Measurements from ENCODE around the gene HTRA1.

HTRA1 gene

DNA sequence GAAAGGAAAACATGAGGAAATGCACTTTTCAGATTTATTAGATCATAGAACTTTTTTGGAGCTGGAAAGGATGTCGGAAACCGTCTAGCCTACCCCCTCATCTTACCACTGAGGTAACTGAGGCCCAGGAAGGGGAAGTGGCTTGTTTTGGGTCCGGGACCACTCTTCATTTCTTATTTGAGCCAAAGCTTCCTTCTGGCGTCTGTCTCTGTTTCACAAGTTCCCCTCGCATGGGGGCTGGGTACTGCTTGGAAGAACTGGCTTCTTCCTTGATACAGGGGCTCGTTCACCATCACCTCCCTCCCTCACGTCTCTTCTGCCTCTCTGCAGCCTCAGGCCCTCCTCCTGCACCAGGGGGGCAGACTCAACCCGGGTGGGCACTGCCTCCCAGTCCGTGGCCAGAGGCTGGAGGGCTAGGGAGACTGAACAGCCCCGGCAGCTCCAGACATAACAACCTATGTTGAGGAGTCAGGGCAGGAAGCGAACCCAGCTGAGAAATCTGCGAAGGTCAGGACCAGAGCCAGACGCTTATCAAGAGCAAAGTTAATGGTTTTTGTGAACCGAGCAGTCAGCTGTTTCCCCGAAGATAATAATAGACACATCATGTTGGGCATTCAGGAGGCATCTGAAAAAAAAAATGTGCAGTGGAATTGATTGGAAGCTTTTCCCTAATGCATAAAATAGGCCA is 12.9 kb downstream of the HTRA1 start:
- no peak for DNase-seq (ENCODE audit: low spot score)

DNA sequence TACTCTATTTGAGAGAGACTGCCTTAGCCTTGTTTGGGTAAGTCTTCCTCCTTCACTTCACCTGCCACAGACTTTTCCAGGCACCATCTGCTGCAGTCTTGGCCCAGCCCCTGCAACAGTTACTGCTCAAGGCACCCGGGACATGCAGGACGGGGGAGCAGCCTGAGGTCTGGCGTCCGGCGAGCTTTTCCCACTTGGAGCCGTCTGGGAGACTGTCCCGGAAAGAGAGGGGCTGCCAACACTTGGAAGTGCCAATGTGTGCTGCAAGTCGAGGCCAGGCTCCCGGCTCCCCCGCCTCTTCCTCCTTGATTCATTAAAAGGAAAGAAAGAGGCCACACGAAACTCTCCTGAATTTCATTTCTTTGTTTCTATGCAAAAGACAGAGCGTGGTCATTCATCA is 13.7 kb downstream of the HTRA1 start:
- no peak for DNase-seq (ENCODE audit: low spot score)

DNA sequence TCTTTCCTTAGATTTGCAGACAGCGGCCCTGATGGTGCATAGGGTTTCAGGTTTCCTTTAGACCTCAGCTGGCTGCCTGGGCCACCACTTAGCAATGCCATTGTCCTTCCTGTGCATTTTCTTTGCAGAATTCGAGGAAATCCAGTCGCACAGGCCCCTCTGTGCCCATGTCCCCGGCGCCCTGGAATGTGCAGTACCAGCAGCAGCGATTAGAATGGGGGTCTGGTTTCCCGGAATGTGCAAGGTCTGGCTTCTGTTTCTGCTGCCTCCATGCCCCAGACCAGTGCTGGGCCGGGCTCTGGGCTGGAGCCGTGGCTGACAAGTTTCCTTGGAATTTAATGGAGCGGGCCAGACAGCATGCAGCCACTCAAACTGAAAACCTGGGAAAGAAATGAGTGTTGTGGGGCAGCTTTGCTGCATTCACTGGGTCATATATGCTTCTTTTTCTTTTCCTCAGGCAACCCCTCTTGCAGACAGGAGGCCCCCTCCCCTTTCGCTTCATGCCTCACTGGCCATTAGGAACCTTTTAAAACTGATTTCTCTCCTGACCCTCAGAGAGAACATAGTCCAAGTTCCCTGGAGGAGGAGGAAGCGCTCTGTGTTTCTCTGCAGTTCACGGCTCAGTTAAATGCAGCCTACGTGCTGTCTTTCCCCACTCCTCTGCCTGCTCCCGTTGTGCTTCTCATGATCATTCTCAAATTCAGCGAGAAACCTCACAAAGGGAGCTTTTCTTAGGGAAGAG is 14.4 kb downstream of the HTRA1 start:
- DNase-seq (ENCODE audit: low spot score): no peak

DNA sequence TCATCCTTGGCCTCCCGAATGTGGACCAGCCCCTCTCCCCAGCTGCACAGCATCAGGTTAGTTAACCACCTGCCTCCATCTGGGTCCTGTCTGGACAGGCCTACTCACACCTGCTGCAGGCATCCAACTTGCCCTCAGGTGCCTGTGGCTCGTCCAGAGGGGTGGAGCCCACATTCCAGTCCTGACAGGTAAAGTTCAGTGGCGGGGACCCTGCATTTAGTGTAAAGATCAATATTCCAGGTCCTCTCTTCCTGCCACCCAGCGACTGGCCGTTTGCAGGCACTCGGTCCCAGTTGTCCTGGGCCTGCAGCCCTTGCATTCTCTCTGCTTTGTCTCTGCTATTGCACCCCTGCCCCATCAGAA is 15.0 kb downstream of the HTRA1 start:
- no peak for DNase-seq (ENCODE audit: low spot score)

DNA sequence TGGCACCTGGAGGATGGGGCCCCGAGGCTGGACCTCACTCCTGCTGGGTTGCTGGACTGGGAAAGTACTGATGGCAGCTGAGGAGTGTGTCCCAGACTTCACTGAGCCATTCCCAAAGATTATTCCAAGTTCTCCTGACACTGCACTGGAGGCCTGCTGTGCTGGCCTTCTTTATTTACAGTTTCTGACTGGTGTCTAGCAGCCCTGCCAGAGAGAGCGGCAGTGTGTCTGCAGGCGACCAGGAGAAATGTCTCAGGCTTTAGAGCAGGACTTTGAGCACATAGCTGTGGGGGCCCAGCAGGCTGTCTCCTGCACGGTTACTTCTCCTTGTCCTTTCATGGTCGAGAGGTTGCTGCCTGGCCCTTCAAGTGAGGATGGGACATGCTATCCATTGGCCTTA is 16.1 kb downstream of the HTRA1 start:
- no peak for DNase-seq (ENCODE audit: low spot score)

DNA sequence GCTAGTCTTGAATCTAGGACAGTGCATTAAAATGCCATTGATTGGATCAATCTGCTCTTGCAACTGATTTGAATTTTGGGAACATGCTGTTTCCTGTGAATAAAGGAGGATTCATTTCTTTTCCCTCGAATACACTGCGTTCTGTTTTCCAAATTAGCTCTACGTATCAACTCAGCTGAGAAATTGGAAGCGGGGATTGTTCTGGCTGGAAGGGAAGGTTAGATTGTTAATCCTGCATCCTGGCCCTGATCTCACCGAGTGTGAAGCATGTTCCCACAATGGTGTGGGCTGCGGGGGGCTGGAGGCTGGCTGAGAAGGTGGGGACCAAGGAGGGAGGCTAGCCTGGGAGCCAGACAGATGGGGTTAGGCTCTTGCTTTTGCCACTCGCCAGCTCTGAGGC is 17.6 kb downstream of the HTRA1 start:
- DNase-seq (ENCODE audit: low spot score): no peak

DNA sequence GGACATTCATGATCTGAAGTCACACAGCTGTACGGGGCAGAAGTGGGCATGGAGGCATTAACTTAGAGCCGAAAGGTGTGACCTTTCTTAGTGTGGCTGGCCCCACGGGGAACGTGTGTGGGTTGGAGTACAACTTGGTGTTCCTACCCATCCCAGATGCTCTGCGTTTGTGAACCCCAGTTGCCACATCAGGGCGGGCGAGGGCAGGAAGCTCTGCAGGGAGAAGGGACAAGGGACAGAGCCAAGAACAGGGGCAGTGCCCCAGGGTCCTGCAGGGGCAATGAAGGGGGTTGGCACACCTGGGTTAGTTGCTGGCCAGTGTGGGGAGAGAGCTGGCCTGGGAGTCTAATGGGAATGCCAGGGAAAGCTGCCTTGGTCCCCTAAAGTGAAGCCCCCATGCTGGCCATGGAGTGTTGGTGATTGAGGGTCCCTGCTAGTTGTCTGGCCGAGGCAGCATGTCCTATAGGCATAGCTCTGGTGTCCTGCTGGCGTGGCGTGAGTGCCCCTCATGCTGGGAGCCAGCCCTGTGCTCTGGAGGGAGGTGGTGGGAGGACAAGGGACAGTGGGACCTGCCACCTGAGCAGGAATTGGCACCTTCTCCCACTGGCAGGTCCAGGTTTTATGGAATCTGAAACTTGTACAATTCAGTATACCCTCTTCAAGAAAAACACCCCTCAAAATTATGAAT is 18.9 kb downstream of the HTRA1 start:
- DNase-seq (ENCODE audit: low spot score): no peak

DNA sequence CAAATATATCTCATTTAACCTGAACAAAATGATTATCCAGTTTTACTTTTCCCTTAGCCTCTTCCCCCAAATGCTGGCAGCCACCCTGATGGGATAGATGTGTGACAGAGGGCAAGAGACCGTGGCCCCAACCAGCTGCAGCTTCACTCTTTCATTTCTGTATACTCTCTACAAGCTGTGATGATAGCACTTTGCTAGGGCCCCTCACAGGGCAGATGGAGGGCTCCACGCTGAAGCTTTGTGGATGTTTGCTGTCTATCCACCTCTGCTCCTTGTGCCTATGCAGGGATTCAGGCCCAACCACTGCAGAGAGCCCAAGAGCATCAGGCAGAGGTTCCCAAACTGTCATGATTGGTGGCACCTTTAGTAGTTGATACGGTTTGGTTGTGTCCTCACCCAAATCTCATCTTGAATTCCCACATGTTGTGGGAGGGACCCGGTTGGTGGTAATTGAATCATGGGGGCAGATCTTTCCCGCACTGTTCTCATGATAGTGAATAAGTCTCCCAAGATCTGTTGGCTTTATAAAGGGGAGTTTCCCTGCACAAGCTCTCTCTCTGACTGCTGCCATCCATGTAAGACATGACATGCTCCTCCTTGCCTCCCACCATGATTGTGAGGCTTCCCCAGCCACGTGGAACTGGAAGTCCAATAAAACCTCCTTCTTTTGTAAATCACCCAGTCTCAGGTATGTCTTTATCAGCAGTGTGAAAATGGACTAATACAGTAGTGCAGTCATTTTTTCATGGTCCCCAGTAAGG is 20.1 kb downstream of the HTRA1 start:
- no peak for DNase-seq (ENCODE audit: low spot score)

DNA sequence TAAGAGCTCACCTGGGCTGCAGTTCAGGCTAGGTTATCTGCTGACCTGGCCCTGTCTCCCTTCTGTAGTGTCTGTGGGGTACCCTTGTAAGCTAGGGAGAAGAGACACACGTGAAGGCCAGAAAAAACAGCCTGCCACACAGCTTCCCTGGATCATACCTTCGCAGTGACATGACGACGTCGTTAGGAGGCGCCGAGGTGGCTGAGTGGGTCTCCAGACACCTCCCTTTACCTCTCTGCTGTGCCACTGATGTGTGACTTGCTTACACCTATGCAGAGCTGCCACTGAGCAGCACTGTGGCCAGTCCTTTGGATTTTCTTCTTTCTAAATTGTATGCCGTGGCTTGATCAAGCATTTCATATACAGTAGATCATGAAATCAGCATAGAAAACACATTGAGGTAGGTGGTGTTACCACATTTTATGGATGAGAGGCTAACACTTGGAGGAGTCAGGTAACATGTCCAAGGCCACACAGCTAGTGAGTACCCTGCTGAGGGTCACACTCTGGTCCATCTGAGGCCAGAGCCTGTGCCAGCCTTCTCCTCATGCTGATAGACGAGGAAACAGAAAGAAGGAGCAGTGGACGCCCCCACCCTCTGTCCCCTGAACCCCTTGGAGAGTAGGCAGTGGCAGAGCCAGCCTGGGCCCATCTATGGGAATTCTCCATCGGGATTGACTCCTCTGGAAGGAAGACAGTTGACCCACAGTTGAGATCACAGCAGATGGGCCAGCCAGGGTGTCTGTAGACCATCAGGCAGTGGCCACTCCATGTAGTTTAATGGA is 23.1 kb downstream of the HTRA1 start:
- DNase-seq (ENCODE audit: low spot score): no peak

DNA sequence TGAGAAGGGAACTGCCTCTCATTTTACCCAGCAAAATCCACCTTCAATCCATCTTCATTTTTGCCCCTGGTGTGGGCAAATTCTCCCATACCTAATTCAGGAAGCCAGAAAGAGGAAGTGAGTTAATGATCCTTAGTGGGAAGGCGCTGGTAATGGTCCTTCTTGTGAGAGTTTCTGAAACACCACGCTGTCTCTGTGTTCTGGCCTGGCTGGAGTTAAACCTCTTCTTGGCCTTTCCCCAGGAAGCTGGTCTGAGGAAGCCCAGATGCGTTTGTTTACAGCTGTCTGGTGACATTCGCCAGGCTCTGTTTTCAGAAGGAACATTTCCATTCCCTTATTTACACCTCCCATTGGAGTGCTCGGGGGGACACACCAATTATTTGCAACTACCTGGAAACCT is 24.3 kb downstream of the HTRA1 start:
- DNase-seq (ENCODE audit: low spot score): no peak

DNA sequence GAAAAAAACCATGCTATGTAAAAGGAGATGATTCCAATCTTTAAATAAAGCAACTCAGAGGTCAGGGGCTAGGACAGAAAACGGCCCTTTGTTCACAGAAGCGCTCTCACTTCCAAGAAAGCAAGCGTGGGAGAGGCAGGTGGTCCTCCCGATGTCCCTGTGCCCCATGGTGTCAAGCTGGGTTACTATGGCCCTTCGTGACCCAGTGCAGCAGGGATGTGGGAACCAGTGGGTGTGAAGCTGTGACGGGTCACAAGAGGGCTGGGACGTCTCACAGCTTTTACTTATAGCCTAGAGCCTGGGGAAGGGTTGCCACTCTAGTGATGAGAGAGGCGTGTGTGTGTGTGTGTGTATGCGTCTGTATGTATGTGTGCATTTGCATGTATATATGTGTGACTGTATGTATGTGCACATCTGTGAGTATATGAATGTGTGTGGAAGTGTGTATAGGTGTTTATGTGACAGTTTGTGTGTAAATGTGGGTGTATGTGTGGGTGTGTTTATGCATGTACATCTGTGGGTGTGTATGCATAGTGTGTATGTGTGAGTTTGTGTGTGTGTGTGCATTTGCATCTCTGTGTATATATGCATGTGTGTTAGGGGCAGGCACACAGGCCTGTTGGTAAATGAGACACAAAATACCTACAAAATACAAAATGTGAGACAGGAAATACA is 25.2 kb downstream of the HTRA1 start:
- DNase-seq (ENCODE audit: low spot score): no peak

DNA sequence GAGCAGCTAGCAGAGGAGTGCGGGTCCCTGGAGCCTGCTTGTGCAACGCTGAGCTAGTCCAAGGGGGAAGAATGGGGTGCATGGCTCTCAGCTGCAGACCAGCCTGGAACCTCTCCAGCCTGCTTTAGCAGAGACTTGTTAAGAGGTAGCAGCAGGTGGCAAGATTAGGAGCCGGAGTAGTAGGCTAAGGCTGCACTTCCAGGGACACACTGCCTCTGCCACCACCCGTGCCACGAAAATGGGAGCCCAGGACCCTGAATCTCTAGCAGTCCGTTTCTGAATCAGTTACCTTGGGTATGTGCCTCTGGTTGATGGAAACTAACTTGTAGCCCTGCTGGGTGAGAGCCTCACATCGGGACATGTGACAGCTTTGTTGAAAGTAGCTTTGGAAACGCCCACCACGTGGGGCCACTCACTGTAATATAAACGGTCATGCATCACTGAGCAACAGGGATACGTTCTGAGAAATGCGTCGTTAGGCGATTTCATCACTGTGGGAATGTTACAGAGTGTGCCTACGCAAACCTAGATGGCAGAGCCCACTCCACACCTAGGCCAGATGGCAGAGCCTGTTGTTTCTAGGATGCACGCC is 25.9 kb downstream of the HTRA1 start:
- DNase-seq (ENCODE audit: low spot score): no peak

DNA sequence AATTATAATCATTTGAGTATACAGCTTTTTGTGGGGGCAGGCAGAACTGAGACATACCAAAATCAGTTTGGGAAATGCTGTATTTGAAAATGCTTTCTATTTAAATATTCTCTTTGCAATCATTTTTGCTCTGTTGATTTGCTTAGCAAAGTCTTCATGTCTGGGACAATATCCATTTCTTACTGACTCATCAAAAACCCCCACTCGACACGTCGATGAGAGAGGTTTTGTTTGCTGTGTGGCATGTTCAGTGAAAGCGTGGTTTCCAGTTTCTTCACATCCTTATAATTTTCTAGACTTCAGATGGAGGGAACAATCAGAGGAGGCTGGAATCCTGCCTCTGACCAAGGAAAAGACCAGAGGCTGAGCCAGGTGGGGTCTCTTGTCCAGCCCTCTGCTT is 28.9 kb downstream of the HTRA1 start:
- DNase-seq (ENCODE audit: low spot score): no peak

DNA sequence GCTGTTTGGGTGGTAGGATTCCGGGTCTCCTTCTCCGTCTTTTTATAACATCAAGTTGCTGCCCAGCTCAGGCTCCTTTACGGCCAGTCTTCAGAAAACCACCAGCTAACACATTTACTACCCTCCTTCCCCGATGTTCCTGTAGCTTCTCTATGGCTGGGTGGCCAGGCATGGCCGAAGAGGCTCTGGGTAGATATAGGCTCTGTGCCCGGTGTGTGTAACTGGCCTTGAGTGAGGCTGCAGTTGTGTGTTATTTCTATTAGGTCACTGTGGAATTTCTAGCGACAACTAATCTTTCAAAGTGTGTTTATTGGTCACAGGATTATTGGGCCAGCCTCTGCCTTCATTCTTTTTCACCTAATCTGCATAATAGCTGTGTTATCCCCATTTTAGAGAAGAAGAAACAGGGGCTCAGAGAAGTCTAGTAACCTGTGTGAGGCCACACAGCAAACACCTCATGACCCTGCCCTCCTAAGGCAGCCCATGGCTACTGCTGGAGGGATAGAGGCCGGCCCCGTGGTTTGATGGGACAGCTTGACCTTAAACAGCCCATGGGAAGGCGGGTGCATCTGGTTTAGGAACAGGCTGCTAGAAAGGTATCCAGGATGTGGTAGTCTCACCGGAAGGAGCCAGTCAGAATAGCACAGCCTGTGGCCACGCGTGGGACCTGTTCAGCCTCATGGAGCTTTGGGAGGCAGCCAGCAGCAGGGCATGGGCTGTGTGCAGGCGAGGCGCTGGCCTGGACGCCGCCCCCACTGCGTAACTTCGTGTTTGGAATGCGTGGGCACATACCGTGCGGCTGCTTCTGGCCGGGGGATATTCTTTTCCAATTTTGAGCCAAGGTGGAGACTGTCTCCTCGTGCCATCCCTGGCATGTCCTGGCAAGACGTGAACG is 29.7 kb downstream of the HTRA1 start:
- DNase-seq (ENCODE audit: low spot score): no peak

DNA sequence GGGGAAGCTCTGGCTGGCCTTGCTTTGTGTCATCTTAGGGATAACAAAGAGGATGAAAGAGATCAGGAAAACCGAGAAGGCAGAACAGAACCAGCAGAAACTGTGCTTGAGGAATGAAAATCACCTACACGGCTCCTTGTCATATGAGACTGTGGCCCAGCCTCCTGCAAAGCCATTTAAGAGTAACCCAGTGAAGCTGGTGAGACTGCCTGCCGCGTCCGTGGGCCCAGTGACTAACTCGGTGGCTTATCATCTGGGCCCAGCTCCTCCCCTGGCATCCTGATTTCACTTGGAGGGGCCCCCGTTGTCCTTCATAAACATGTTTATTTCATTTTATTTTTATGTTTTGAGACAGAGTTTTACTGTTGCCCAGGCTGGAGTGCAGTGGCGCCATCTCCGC is 30.7 kb downstream of the HTRA1 start:
- DNase-seq (ENCODE audit: low spot score): no peak

DNA sequence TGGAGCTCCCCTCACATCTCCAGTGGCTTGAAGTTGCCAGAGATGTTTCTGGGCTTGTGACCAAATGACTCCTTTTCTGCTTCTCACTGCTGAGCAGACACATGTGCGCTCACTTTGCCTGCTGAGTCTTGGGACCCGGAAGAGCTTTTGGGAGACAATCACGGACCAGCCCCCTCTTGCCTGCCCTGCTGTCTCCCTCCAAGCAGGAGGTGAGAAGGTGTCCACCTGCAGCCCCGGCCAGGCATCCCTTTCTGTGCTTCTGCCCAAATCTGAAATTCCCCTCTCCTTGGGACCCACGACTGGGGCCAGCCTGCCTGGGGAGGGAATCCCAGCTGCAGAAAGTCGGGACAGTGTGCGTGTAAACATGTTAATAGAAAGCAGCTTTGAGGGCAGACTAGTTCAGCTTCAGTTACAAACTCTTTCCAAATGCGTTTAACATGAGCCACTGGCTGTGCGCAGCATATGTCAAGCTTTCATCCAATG is 31.7 kb downstream of the HTRA1 start:
- no peak for DNase-seq (ENCODE audit: low spot score)

DNA sequence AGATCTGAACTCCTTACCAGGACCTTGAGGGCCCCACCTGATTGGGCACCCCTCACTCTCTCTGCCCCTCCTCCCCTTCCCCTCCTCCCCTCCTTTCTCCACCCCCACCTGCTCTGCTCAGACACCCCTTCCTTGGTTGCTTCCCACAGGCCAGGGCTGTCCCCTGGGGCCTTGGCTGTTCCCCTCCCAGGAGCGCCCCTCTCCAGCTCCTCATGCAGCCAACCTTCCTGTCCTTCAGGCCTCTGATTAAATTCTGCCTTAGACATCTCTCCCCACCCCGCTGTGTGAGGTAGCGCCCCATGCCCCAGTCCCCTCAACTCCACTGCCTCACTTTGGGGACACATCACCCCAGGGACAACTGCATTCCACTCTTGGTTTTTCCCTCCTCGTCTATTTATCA is 32.4 kb downstream of the HTRA1 start:
- no peak for DNase-seq (ENCODE audit: low spot score)

DNA sequence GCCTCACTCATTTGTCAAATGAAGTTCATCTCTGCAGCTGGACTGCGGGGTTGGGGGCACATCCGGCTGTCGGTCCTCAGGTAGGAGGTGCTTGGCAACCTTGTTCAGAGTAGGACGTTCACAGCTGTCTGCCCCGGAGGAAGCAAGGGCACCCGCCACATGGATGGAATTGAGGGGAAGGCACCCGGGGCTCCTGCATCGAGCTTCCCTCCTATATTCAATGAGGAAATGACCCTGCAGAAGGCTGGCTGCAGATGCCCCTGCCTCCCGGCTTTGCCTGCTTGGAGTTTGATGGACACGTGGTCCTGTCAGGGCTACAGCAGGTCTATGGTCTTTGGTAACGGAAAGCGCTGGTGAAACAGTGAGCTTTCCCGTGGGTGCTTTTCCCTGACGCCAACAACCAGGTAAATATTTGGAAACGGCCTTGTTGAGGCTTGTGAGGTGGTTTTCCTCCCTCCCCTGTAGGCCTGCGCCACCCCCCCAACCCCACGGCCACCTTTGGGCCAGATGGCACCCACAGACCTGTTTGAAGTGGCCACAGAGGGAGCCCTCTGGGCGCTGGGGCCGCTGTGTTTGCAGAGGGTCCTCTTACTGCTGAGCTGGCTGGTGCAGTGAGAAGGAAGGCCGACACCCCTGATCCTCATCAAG is 32.9 kb downstream of the HTRA1 start:
- DNase-seq (ENCODE audit: low spot score): peak; percentile 40

DNA sequence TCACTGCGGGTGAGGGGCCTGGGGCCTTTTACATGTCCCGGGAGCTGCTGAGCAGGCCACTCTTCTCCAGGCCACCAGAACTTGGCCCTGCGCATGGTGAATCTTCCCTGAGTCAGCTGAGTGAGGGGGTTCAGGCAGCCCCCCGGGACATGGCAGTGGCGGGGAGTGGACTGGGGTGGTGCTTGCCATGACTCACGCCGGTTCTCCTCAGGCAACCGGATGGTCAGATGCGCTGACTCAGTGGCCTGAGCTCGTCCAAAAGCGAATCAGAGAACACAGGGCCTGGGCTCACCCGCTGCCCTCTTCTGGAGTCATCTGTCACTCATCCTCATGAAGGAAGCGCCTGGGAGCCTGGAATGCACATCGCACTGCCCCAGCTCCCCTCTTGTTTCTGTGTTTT is 33.5 kb downstream of the HTRA1 start:
- DNase-seq (ENCODE audit: low spot score): peak; percentile 99

Measured in RKO (cell line).